ENCODE results near the gene ADAM15. TPM values are rescaled to one million over a fixed set of nuclear protein-coding genes. Genes with fewer than 3 reads are reported as not detected.

Gene ADAM15
- total RNA-seq, 1 experiment from 2014 or later: 30.6 TPM

GRCh38 chr1:155052439-155053395 lies 1.6 kb downstream of the ADAM15 start:
- Histone ChIP-seq H3K56ac (ENCODE audit: insufficient read length, low read depth, low read length) (no peak overlapping the region), H3K27me3 (ENCODE audit: insufficient read depth, low read length) (peaks cover 4% of the 10 kb centered on the region; the same call in 1 of the 2 replicates), H2BK20ac (ENCODE audit: low read depth, low read length, poor library complexity, severe bottlenecking) (no peak overlapping the region), H3K4me1 (ENCODE audit: insufficient read depth, low read length) (no peaks in the 10 kb centered on the region; the same call in 1 of the 2 replicates), H4K91ac (ENCODE audit: insufficient read length, low read depth, low read length) (no peak overlapping the region), H3K9ac (ENCODE audit: extremely low read depth, insufficient read length, low read length) (no peak overlapping the region), H2AFZ (ENCODE audit: low read length) (no peak overlapping the region), H3K23ac (ENCODE audit: insufficient read length, low read depth, low read length) (no peak overlapping the region), H2BK15ac (ENCODE audit: low read depth, low read length) (no peak overlapping the region), H3K79me2 (ENCODE audit: insufficient read depth, low read length) (no peaks in the 10 kb centered on the region), H3K4ac (ENCODE audit: low read depth, low read length) (no peak overlapping the region), H2BK5ac (ENCODE audit: insufficient read length, low read length) (no peak overlapping the region), H3K27ac (ENCODE audit: insufficient read length, low read depth, low read length) (no peak overlapping the region), H2BK12ac (ENCODE audit: insufficient read length, low read depth, low read length) (no peak overlapping the region), H3K79me1 (ENCODE audit: insufficient read depth, low read depth, low read length, poor library complexity, severe bottlenecking) (no peaks in the 10 kb centered on the region), H3K14ac (ENCODE audit: insufficient read depth, low read length) (no peak overlapping the region), H3K4me2 (ENCODE audit: insufficient read depth, insufficient read length, low read length) (peak overlapping the region; percentile 67), H3K18ac (ENCODE audit: insufficient read length, low read depth, low read length) (no peak overlapping the region), H4K5ac (ENCODE audit: insufficient read length, low read depth, low read length) (no peak overlapping the region), H4K8ac (replicated peaks; ENCODE audit: insufficient read length, low read depth, low read length) (no peak overlapping the region), H3K23me2 (ENCODE audit: insufficient read length, low read depth, low read length, poor library complexity, severe bottlenecking) (peaks cover 16% of the 10 kb centered on the region), H3K9me3 (ENCODE audit: control insufficient read depth, low read depth, low read length) (no peaks in the 10 kb centered on the region), H3T11ph (ENCODE audit: low read length) (no peak overlapping the region), H2AK5ac (ENCODE audit: insufficient read length, low read length) (no peak overlapping the region), H4K20me1 (ENCODE audit: control insufficient read depth, insufficient read depth, insufficient read length) (no peaks in the 10 kb centered on the region), H2BK120ac (ENCODE audit: low read depth, low read length, poor library complexity, severe bottlenecking) (no peak overlapping the region)
- no peak for DNase-seq
- H3K4me3 Mint-ChIP-seq: peak overlapping the region; percentile 64 to 83
- H3K4me1 Mint-ChIP-seq: peaks cover 23 to 31% of the 10 kb centered on the region in 2 experiments
- H3K27ac Mint-ChIP-seq: no peak overlapping the region
- H3K27me3 Mint-ChIP-seq (ENCODE audit: low read depth): peaks cover 19% of the 10 kb centered on the region
- H3K9me3 Mint-ChIP-seq: no peaks in the 10 kb centered on the region
- H3K36me3 Mint-ChIP-seq (ENCODE audit: insufficient read depth in 1 of 3, low read depth in 3 of 3): peaks cover 7 to 18% (median 14%) of the 10 kb centered on the region in 3 experiments; a peak in 6 of 7 replicates
- peak; percentile 41 for TF ChIP-seq CTCF (conservative IDR thresholded peaks at IDR 0.05)
- WGBS (ENCODE audit: extremely low coverage, insufficient read length, low lambda C conversion rate): no CpG with 5 or more reads among the region's 12 CpGs
